GM23248 (cell line): ENCODE data around the gene KCNQ1OT1. TPM values are rescaled to one million over a fixed set of nuclear protein-coding genes. Genes with fewer than 3 reads are reported as not detected.

Experiments
- DNase-seq: peaks from one replicate; pipeline ENCODE4 v3.0.0-alpha.2; 2015
- H2AFZ ChIP-seq: fragments of 200-600 bp; sonication (generic); 2 replicates; pipeline ENCODE4 v1.6.1; 2016; ENCODE audit warnings: antibody characterized with exemption
- H3F3A ChIP-seq: fragments of 200-600 bp; sonication (generic); 2 replicates; pipeline ENCODE4 v1.6.1; 2016; ENCODE audit warnings: mild to moderate bottlenecking, antibody characterized with exemption, mixed run types; ENCODE audit not compliant: insufficient read depth
- H3K27ac ChIP-seq: fragments of 200-600 bp; sonication (generic); 2 replicates; pipeline ENCODE4 v1.5.1; 2016; ENCODE audit warnings: mild to moderate bottlenecking
- H3K27me3 ChIP-seq: fragments of 200-600 bp; sonication (generic); replicated peaks from 2 replicates; pipeline ENCODE4 v1.6.1; 2016; ENCODE audit warnings: mild to moderate bottlenecking; ENCODE audit not compliant: insufficient read depth
- H3K36me3 ChIP-seq: fragments of 200-600 bp; sonication (generic); 2 replicates; pipeline ENCODE4 v1.6.1; 2016; ENCODE audit warnings: low read depth, mild to moderate bottlenecking
- H3K4me1 ChIP-seq: fragments of 200-600 bp; sonication (generic); 2 replicates; pipeline ENCODE4 v1.6.1; 2016; ENCODE audit warnings: mild to moderate bottlenecking; ENCODE audit not compliant: insufficient read depth
- H3K4me2 ChIP-seq: fragments of 200-600 bp; sonication (generic); one replicate; pipeline ENCODE4 v1.6.1; 2016; ENCODE audit warnings: mild to moderate bottlenecking; ENCODE audit not compliant: unreplicated experiment
- H3K4me3 ChIP-seq: fragments of 200-600 bp; sonication (generic); 2 replicates; pipeline ENCODE4 v1.5.1; 2016; ENCODE audit warnings: mild to moderate bottlenecking
- H3K79me2 ChIP-seq: fragments of 200-600 bp; sonication (generic); 2 replicates; pipeline ENCODE4 v1.6.1; 2016; ENCODE audit warnings: mild to moderate bottlenecking; ENCODE audit not compliant: insufficient read depth
- H3K9ac ChIP-seq: fragments of 200-600 bp; sonication (generic); 2 replicates; pipeline ENCODE4 v1.6.1; 2016; ENCODE audit warnings: mild to moderate bottlenecking
- H3K9me2 ChIP-seq: fragments of 200-600 bp; sonication (generic); 2 replicates; pipeline ENCODE4 v1.6.1; 2016; ENCODE audit warnings: mixed run types, mild to moderate bottlenecking, moderate library complexity; ENCODE audit not compliant: insufficient read depth
- H3K9me3 ChIP-seq: fragments of 200-600 bp; sonication (generic); one replicate; pipeline ENCODE4 v1.6.1; 2017; ENCODE audit warnings: low read depth
- H4K20me1 ChIP-seq: fragments of 200-600 bp; sonication (generic); 2 replicates; pipeline ENCODE4 v1.6.0; 2016; ENCODE audit not compliant: insufficient read depth
- EZH2 ChIP-seq: fragments of 200-600 bp; sonication (generic); IDR thresholded peaks from 2 replicates; pipeline ENCODE4 v1.6.1; 2018; ENCODE audit warnings: antibody characterized with exemption, mild to moderate bottlenecking; ENCODE audit not compliant: insufficient read depth, poor library complexity, severe bottlenecking
- EZH2phosphoT487 ChIP-seq: fragments of 200-600 bp; sonication (generic); IDR thresholded peaks from 2 replicates; pipeline ENCODE4 v1.6.1; 2018; ENCODE audit warnings: antibody characterized with exemption, moderate library complexity, mild to moderate bottlenecking, low read depth; ENCODE audit not compliant: insufficient read depth
- WGBS, 2 experiments: methylation state at CpG; one replicate each; pipeline ENCODE4 v1.1.6; 2015 to 2017; ENCODE audit warnings: low lambda C conversion rate in 2 of 2, low coverage in 1 of 2; ENCODE audit errors: missing lambda C conversion rate in 2 of 2; 5-methylcytosine and 5-hydroxymethylcytosine counted together
- in situ Hi-C: fragments of 300-500 bp; cut with MboI; formaldehyde crosslinking; loops from 2 replicates; pipeline ENCODE4 v1.15.0; 2020
- polyA plus RNA-seq: library from polyadenylated mRNA; unstranded; fragments of >200 nt; fragmentation: Nextera tagmentation; extraction: Ambion mirVana; gene quantifications from 2 replicates; pipeline ENCODE4 v1.2.1, GENCODE V29; 2016
- total RNA-seq: library from RNA; depleted of rRNA; stranded (reverse); fragments of >200 nt; shearing (Covaris generic); gene quantifications from 2 replicates; pipeline ENCODE4 v1.2.3, GENCODE V29; 2014

KCNQ1OT1 gene
- total and polyA plus RNA-seq, 2 experiments from 2014 or later: 0.49 to 0.86 TPM

DNA sequence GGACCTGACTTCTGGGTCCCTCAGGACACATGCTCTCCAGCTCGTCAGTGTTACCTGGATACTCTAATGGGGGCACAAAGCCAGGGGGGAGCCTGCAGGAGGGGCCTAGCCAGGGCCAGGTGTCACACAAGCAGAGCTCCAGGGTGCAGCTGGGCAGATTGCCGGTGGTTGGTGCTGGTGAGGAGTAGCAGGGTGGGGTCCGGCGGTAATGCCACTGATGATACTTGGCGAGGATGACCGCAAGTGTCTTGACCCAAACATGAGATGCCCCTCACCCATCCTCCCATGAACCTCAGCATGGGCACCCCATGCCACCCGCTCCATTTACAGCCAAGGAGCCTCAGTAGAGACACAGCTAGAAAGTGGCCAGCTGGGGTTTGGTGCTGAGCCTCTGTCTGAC lies 15.1 kb upstream of the KCNQ1OT1 start:
- in situ Hi-C loops: no loop called here
- Histone ChIP-seq H3K36me3 (no peaks in the 10 kb centered on the region), H3K4me2 (no peak overlapping the region), H3K9me2 (no peaks in the 10 kb centered on the region), H3K27me3 (peaks cover 31% of the 10 kb centered on the region), H3K79me2 (no peaks in the 10 kb centered on the region), H3F3A (no peaks in the 10 kb centered on the region), H3K9ac (no peak overlapping the region), H3K27ac (no peak overlapping the region), H3K9me3 (no peaks in the 10 kb centered on the region), H3K4me1 (no peaks in the 10 kb centered on the region), H3K4me3 (no peak overlapping the region), H2AFZ (no peak overlapping the region), H4K20me1 (no peaks in the 10 kb centered on the region)
- WGBS, 2 experiments: 72 to 79% methylated on average over 7 of the region's 7 CpGs
- DNase-seq: no peak
- TF ChIP-seq EZH2 (no peak), EZH2phosphoT487 (no peak)

DNA sequence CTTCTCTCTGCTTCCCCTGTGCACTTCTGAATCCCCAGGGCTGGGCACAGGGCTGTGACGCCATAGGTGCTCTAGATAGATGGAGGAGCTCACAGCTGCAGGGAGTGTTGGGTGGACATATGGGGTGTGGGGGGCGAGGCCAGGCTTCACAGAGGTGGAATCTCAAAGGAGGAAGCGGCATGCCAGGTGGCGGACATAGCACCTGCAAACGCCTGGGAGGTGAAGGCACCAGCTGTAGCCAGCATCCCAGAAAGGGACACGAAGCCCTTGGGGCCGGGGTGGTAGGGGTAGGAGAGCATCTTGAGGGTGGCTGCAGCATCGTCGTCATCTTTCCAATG lies 14.6 kb upstream of the KCNQ1OT1 start:
- in situ Hi-C loops: no loop called here
- H3F3A ChIP-seq: no peaks in the 10 kb centered on the region
- WGBS, 2 experiments: 66 to 70% methylated on average over 9 of the region's 9 CpGs
- no peak overlapping the region for H3K4me2 ChIP-seq
- no peak overlapping the region for H3K27ac ChIP-seq
- no peaks in the 10 kb centered on the region for H3K9me2 ChIP-seq
- H3K4me1 ChIP-seq: no peaks in the 10 kb centered on the region
- H3K36me3 ChIP-seq: no peaks in the 10 kb centered on the region
- no peak overlapping the region for H3K9ac ChIP-seq
- no peaks in the 10 kb centered on the region for H4K20me1 ChIP-seq
- H2AFZ ChIP-seq: no peak overlapping the region
- no peaks in the 10 kb centered on the region for H3K9me3 ChIP-seq
- no peak for DNase-seq
- no peak for TF ChIP-seq EZH2
- TF ChIP-seq EZH2phosphoT487: no peak
- no peaks in the 10 kb centered on the region for H3K79me2 ChIP-seq
- H3K27me3 ChIP-seq: peaks cover 35% of the 10 kb centered on the region
- no peak overlapping the region for H3K4me3 ChIP-seq

DNA sequence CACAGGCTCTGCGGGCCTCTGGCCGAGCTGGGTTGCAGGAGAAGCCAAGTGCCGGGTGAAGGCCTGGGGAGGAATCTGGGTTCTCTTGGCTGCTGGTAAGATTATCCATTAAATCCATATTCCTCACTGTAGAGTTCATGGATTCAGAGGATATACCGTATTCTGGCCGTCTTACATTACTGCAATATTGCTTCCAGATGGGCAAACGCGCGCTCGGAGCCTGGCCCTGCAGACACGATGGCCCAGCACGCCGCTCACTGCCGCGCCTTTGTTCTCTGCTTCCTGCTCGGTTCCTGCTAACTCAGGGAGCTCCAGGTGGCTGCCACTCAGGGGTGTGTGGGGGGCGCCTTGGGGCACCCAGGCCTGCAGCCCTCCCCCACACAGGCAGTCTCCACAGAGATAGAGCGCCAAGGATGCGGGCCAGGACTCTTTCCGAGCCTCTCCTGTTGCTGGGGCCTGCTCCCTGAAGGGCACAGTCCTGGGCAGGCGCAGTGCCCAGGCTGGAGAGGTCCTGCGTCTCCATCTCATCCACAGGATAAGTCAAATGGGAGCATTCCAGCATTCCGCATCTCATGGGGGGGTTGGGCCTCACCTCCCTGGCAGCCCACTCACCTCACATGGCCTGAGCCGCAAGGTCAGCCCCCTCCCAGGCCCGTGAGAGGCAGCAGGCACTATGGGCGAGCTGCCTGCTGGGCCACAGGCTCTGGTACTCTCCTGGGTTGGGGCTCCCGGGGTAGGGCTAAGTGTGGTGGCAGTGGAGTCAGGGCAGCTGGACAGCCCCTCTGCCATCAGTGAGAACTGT lies 14.1 kb upstream of the KCNQ1OT1 start:
- no peak overlapping the region for H3K4me3 ChIP-seq
- no peaks in the 10 kb centered on the region for H3K79me2 ChIP-seq
- 60 to 64% methylated on average over 25 to 26 of the region's 26 CpGs for WGBS, 2 experiments
- no peak for TF ChIP-seq EZH2phosphoT487
- no peak for TF ChIP-seq EZH2
- H3K27me3 ChIP-seq: peaks cover 39% of the 10 kb centered on the region
- no peaks in the 10 kb centered on the region for H3K9me2 ChIP-seq
- in situ Hi-C loops: no loop called here
- no peaks in the 10 kb centered on the region for H3F3A ChIP-seq
- no peak overlapping the region for H3K4me2 ChIP-seq
- H3K9ac ChIP-seq: no peak overlapping the region
- no peak overlapping the region for H2AFZ ChIP-seq
- no peak overlapping the region for H3K27ac ChIP-seq
- H3K36me3 ChIP-seq: no peaks in the 10 kb centered on the region
- DNase-seq: no peak
- no peaks in the 10 kb centered on the region for H3K9me3 ChIP-seq
- H3K4me1 ChIP-seq: no peaks in the 10 kb centered on the region
- H4K20me1 ChIP-seq: no peaks in the 10 kb centered on the region

DNA sequence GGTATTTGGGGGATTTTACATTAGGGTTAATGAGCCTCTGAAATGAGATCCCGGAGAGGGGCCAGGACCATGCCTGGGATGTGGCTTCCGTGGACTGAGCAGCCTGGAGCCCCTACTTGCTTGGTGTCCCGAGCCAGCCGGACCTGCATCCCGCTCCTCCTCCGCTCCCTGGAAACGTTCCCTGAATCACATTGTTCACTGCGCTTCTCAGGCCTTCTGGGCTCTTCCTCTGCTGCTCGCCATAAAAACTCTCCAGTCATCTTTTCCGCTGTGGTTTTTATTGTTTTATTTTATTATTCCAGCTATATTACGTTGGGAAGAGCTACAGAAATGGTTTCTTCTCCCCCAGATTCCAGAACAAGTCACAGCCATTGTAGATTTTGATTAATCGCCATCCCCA lies 13.3 kb upstream of the KCNQ1OT1 start:
- no peaks in the 10 kb centered on the region for H3F3A ChIP-seq
- in situ Hi-C loops: no loop called here
- no peaks in the 10 kb centered on the region for H3K9me2 ChIP-seq
- no peak overlapping the region for H3K9ac ChIP-seq
- H3K4me2 ChIP-seq: no peak overlapping the region
- WGBS, 2 experiments: 59 to 66% methylated on average over 12 of the region's 12 CpGs
- no peaks in the 10 kb centered on the region for H3K4me1 ChIP-seq
- no peak overlapping the region for H3K27ac ChIP-seq
- no peak for DNase-seq
- no peaks in the 10 kb centered on the region for H3K36me3 ChIP-seq
- no peaks in the 10 kb centered on the region for H3K9me3 ChIP-seq
- no peak for TF ChIP-seq EZH2phosphoT487
- no peak for TF ChIP-seq EZH2
- H3K27me3 ChIP-seq: peaks cover 44% of the 10 kb centered on the region
- no peak overlapping the region for H2AFZ ChIP-seq
- no peak overlapping the region for H3K4me3 ChIP-seq
- no peaks in the 10 kb centered on the region for H3K79me2 ChIP-seq
- H4K20me1 ChIP-seq: no peaks in the 10 kb centered on the region
